ENCODE measurements around the gene PET100. TPM values are rescaled to one million over a fixed set of nuclear protein-coding genes. Genes with fewer than 3 reads are reported as not detected.

Gene PET100
- total and polyA plus RNA-seq, 10 of the 15 experiments (the other 5 are each of a cell fraction or from before 2014, with no cell fraction given), result 47.0 to 462 (median 126) TPM

DNA sequence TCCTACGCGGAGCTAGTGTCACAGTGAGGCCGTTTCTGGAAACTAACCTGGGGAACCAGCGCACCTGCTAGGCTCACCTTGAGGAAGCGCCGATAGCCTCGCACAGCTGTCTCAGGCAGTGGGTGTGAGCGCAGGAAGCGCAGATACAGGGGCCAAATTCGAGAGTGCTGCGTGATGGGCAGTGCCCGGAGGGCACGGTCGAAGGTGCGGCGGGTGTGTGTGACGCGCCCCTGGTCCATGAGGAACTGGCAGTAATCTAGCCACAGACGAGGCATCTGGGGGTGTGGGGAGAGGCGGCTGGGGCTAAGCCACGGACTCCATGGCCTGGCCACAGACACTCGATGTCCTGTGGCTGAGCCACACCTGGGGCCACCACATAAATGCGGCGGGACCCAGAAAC is 2.4 kb upstream of the PET100 start:
- ChIA-PET POLR2A (no interaction called here), CTCF (no interaction called here), SMC1A (ENCODE audit: uncharacterized antibody, unreplicated experiment) (no interaction called here), RAD21 (ENCODE audit: unreplicated experiment) (no interaction called here)
- H3K4me2 ChIP-seq (ENCODE audit: control insufficient read depth, insufficient read depth), result no peak overlapping the region
- peaks cover 7 to 12% of the 10 kb centered on the region in 2 experiments; a peak in 3 of 4 replicates for H3K36me3 ChIP-seq (ENCODE audit: control insufficient read depth in 2 of 2, insufficient read depth in 2 of 2, low read length in 1 of 2)
- no peaks in the 10 kb centered on the region for H4K20me1 ChIP-seq (ENCODE audit: control insufficient read depth, insufficient read depth)
- WGBS (ENCODE audit: insufficient coverage, insufficient replicate concordance, low lambda C conversion rate, missing lambda C conversion rate), result 90% methylated on average over 24 of the region's 24 CpGs
- no peak overlapping the region for H3K4me3 ChIP-seq
- no peak for ATAC-seq
- no TSS peak for BruUV-seq (replicated peaks)
- no peak overlapping the region for H3K9ac ChIP-seq (ENCODE audit: control insufficient read depth, insufficient read depth, low read length)
- H2AFZ ChIP-seq (ENCODE audit: control insufficient read depth, low read depth, low read length), result no peak overlapping the region
- H3K27me3 ChIP-seq (replicated peaks in 1 of 2; ENCODE audit: control insufficient read depth in 2 of 2, insufficient read depth in 2 of 2, low read length in 1 of 2), result no peaks in the 10 kb centered on the region
- no peak overlapping the region for H3K27ac ChIP-seq (ENCODE audit: control insufficient read depth, insufficient read depth)
- no peak for FAIRE-seq
- peaks cover 13% of the 10 kb centered on the region for H3K4me1 ChIP-seq (ENCODE audit: control insufficient read depth, insufficient read depth, low read length)
- TF ChIP-seq, protein P1, sequence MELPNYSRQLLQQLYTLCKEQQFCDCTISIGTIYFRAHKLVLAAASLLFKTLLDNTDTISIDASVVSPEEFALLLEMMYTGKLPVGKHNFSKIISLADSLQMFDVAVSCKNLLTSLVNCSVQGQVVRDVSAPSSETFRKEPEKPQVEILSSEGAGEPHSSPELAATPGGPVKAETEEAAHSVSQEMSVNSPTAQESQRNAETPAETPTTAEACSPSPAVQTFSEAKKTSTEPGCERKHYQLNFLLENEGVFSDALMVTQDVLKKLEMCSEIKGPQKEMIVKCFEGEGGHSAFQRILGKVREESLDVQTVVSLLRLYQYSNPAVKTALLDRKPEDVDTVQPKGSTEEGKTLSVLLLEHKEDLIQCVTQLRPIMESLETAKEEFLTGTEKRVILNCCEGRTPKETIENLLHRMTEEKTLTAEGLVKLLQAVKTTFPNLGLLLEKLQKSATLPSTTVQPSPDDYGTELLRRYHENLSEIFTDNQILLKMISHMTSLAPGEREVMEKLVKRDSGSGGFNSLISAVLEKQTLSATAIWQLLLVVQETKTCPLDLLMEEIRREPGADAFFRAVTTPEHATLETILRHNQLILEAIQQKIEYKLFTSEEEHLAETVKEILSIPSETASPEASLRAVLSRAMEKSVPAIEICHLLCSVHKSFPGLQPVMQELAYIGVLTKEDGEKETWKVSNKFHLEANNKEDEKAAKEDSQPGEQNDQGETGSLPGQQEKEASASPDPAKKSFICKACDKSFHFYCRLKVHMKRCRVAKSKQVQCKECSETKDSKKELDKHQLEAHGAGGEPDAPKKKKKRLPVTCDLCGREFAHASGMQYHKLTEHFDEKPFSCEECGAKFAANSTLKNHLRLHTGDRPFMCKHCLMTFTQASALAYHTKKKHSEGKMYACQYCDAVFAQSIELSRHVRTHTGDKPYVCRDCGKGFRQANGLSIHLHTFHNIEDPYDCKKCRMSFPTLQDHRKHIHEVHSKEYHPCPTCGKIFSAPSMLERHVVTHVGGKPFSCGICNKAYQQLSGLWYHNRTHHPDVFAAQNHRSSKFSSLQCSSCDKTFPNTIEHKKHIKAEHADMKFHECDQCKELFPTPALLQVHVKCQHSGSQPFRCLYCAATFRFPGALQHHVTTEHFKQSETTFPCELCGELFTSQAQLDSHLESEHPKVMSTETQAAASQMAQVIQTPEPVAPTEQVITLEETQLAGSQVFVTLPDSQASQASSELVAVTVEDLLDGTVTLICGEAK (IDR thresholded peaks at IDR 0.05; ENCODE audit: borderline replicate concordance), result no peak
- TF ChIP-seq, protein P2, sequence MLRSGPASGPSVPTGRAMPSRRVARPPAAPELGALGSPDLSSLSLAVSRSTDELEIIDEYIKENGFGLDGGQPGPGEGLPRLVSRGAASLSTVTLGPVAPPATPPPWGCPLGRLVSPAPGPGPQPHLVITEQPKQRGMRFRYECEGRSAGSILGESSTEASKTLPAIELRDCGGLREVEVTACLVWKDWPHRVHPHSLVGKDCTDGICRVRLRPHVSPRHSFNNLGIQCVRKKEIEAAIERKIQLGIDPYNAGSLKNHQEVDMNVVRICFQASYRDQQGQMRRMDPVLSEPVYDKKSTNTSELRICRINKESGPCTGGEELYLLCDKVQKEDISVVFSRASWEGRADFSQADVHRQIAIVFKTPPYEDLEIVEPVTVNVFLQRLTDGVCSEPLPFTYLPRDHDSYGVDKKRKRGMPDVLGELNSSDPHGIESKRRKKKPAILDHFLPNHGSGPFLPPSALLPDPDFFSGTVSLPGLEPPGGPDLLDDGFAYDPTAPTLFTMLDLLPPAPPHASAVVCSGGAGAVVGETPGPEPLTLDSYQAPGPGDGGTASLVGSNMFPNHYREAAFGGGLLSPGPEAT (IDR thresholded peaks at IDR 0.05; ENCODE audit: low read depth), result no peak
- peaks cover 41% of the 10 kb centered on the region for H3K79me2 ChIP-seq (ENCODE audit: control insufficient read depth, insufficient read depth, low read length)
- no peak for DNase-seq (ENCODE audit: low read depth, low spot score)
- H3K9me3 ChIP-seq (replicated peaks; ENCODE audit: control insufficient read depth, insufficient read depth, low read length), result no peaks in the 10 kb centered on the region
- in situ Hi-C loops (cut with MboI), result no loop called here
- intact Hi-C loops (cut with micrococcal nuclease; ENCODE audit: unreplicated experiment), result no loop called here

Data from GM12878 (cell line).